ENCODE results near the gene YES1. TPM values are rescaled to one million over a fixed set of nuclear protein-coding genes. Genes with fewer than 3 reads are reported as not detected.

The YES1 gene
- total RNA-seq, 4 donors from 2014 or later: 19.2 to 39.5 (median 29.6) TPM

DNA sequence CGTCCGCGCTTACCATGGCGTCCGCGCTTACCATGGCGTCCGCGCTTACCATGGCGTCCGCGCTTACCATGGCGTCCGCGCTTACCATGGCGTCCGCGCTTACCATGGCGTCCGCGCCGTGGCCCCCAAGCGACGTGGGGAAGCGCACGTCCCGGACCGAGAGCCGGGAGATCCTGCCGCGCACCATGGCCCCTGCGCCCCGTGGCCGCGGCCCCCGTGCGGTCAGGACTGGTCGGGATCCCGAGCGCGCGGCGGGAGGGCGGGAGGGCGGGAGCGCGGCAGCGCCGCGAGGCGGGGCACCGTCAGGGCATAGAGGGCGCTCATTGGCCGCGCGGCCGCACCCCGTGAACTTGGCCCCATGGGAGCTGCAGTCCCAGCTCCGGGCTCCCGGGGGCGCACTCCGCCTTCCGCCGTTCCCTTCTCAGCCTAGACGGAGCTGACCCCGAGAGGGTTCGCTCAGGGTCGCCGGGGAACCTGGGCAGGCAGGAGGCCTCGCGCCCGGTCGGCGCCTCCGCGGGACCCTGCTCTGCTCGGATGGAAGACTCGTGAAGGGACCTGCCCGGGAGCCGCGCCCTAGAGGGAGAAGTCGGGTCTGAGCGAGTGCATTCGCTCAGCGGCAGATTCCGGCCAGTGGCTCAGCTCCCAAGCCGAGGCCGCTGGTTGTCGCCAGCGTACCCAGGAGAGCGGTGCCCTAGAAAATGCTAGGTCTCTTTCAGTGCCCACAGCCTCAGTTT, 99.5 kb downstream of the YES1 start, which contains the start of gene ENOSF1:
Gene ENOSF1 (minus strand): TSS at position 230 of the 734 bp plus-strand sequence. CDS start 43 bp downstream, at position 187.
- Histone ChIP-seq H3K9me3 (no peaks in the 10 kb centered on the region), H3K4me1 (peaks cover 0 to 6% of the 10 kb centered on the region in 2 donors), H3K36me3 (no peaks in the 10 kb centered on the region), H3K27me3 (no peaks in the 10 kb centered on the region), H3K4me3 (peak within 1 kb of the TSS; percentile 69 to 82 (median 76)), H3K27ac (peak within 1 kb of the TSS; percentile 69 to 82 (median 76))
- DNase-seq (peak; percentile 56 to 69), ATAC-seq (peak; percentile 77)
- intact Hi-C loops (cut with DNase I; ENCODE audit: low total_unique reads) (loop anchor here (5.0 kb wide), 1 partner anchor 100 kb away; the partner anchor contains the start of gene YES1), in situ Hi-C loops (cut with MboI; ENCODE audit: low sequenced_read_pairs in 4 of 4) (no loop called here)
- TF ChIP-seq POLR2A (IDR thresholded peaks at IDR 0.05): peak; percentile 40 to 49
- TF ChIP-seq, protein P1, sequence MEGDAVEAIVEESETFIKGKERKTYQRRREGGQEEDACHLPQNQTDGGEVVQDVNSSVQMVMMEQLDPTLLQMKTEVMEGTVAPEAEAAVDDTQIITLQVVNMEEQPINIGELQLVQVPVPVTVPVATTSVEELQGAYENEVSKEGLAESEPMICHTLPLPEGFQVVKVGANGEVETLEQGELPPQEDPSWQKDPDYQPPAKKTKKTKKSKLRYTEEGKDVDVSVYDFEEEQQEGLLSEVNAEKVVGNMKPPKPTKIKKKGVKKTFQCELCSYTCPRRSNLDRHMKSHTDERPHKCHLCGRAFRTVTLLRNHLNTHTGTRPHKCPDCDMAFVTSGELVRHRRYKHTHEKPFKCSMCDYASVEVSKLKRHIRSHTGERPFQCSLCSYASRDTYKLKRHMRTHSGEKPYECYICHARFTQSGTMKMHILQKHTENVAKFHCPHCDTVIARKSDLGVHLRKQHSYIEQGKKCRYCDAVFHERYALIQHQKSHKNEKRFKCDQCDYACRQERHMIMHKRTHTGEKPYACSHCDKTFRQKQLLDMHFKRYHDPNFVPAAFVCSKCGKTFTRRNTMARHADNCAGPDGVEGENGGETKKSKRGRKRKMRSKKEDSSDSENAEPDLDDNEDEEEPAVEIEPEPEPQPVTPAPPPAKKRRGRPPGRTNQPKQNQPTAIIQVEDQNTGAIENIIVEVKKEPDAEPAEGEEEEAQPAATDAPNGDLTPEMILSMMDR (IDR thresholded peaks at IDR 0.05 in 4 of 5, conservative IDR thresholded peaks at IDR 0.05 in 1 of 5): peak; percentile 14 to 85 (median 65)

DNA sequence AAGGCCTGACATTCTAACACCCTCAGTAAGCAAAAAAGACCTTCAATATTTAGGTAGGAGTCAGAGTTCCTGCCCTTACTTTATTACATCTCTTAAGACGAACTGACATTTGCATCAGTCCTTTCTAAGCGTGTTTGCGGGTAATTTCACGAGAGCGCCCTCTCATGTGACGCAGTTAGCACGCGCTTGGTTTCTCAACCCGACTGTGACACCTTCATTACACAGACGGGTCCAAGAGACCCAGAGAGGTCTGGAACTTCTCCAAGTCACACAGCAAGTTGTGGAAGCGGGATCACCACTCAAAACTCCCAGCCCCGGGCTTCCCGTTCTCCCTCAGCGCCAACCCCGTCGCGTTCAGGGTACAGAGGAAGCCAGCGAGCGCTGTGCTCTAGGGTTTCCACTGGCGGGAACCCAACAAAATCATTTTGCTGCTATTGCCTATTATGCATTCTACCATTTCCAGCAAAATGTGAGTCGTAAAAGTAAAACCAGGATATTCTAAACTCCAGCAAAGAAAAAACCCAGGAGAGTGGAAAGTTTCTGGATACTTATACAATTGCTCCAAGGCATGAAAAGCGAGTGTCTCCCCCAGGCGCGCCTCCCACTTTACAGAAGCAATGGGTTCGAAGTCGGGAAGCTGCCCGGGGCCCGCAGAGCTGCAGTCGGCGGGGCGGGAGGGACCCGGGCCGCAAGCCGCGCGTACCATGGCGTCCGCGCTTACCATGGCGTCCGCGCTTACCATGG, 100.2 kb downstream of the YES1 start:
- H3K9me3 ChIP-seq: no peaks in the 10 kb centered on the region
- H3K27me3 ChIP-seq: no peaks in the 10 kb centered on the region
- no peaks in the 10 kb centered on the region for H3K36me3 ChIP-seq
- TF ChIP-seq, protein P1 (IDR thresholded peaks at IDR 0.05 in 4 of 5, conservative IDR thresholded peaks at IDR 0.05 in 1 of 5): no peak
- peak; percentile 23 to 30 for TF ChIP-seq POLR2A (IDR thresholded peaks at IDR 0.05)
- in situ Hi-C loops (cut with MboI; ENCODE audit: low sequenced_read_pairs in 4 of 4) (no loop called here), intact Hi-C loops (cut with DNase I; ENCODE audit: low total_unique reads) (loop anchor here (5.0 kb wide), 1 partner anchor 100 kb away; the partner anchor contains the start of gene YES1)
- H3K4me3 ChIP-seq: peak overlapping the region; percentile 69 to 82 (median 76)
- H3K27ac ChIP-seq: peak overlapping the region; percentile 69 to 82 (median 76)
- DNase-seq: peak; percentile 65 to 68
- peaks cover 0 to 6% of the 10 kb centered on the region in 2 donors for H3K4me1 ChIP-seq
- ATAC-seq: peak; percentile 81 to 89

DNA sequence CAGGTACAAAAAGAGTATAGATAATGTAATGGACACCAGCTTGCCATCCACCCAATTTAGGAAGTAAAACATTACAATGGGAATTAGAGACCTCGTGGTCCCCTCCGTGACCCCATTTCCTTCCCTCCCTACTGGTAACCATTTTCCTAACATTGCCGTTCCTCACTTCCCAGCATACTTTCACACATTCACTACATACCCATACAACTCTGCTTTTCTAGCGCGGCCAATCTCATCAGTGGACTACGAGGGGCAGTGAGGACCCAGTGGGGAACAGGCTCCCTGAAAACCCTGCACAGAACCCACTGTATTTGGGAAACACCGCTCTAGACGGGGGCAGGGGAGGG, 100.8 kb downstream of the YES1 start:
- intact Hi-C loops (cut with DNase I; ENCODE audit: low total_unique reads) (loop anchor here (5.0 kb wide), 1 partner anchor 101 kb away; the partner anchor contains the start of gene YES1), in situ Hi-C loops (cut with MboI; ENCODE audit: low sequenced_read_pairs in 4 of 4) (no loop called here)
- H3K27me3 ChIP-seq: no peaks in the 10 kb centered on the region
- H3K27ac ChIP-seq: peak overlapping the region; percentile 69 to 82 (median 76)
- DNase-seq: no peak
- H3K9me3 ChIP-seq: no peaks in the 10 kb centered on the region
- TF ChIP-seq, protein P1 (IDR thresholded peaks at IDR 0.05 in 4 of 5, conservative IDR thresholded peaks at IDR 0.05 in 1 of 5): no peak
- TF ChIP-seq POLR2A (IDR thresholded peaks at IDR 0.05): no peak
- H3K36me3 ChIP-seq: no peaks in the 10 kb centered on the region
- ATAC-seq: peak in 1 of 2 donors; percentile 6
- H3K4me1 ChIP-seq: peaks cover 0 to 6% of the 10 kb centered on the region in 2 donors
- peak overlapping the region; percentile 69 to 82 (median 76) for H3K4me3 ChIP-seq

DNA sequence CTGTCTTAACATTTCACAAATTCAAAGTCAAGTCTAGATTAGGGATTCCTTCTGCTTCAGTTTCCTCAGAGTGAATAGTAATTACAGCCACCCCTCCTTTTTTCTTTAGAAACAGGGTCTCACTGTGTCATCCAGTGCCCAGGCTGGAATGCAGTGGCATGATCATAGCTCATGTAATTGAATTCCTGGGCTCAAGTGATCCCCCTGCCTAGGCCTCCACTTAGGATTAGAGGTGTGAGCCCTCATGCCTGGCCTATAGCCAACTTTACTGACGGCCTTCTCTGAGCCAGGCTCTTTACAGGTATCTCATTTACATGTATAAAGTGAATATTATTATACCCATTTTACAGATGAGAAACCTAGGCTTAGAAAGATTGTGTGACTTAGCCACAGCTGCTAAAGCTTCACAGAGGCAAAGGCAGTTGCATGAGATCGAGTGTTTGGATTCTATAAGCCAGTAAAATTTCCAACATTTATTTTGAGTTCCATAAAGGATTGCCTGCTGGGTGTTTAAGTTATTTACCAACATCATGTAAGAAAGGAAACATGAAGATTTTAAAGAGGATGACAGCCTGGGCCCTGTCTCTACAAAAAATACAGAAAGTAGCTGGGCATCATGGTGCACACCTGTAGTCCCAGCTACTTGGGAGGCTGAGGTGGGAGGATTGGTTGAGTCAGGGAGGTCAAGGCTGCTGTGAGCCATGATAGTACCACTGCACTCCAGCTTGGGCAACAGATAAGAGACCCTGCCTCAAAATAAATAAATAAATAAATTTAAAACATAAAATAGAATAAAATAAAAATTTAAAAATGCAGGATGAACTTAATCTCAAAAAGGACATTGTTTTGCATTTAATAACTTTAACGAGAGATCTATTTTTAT, 101.4 kb downstream of the YES1 start:
- H3K36me3 ChIP-seq: no peaks in the 10 kb centered on the region
- H3K27me3 ChIP-seq: no peaks in the 10 kb centered on the region
- intact Hi-C loops (cut with DNase I; ENCODE audit: low total_unique reads) (loop anchor here (5.0 kb wide), 1 partner anchor 102 kb away; the partner anchor contains the start of gene YES1), in situ Hi-C loops (cut with MboI; ENCODE audit: low sequenced_read_pairs in 4 of 4) (no loop called here)
- H3K4me3 ChIP-seq: peak overlapping the region; percentile 69 to 82 (median 76)
- no peaks in the 10 kb centered on the region for H3K9me3 ChIP-seq
- no peak for TF ChIP-seq POLR2A (IDR thresholded peaks at IDR 0.05)
- TF ChIP-seq, protein P1 (IDR thresholded peaks at IDR 0.05 in 4 of 5, conservative IDR thresholded peaks at IDR 0.05 in 1 of 5): no peak
- H3K4me1 ChIP-seq: peaks cover 0 to 6% of the 10 kb centered on the region in 2 donors
- no peak for DNase-seq
- no peak for ATAC-seq
- peak overlapping the region in 3 of 4 donors; percentile 69 to 81 (median 72) for H3K27ac ChIP-seq

Data from gastrocnemius medialis (tissue), 4 donors.